Memory B cell (primary cell): ENCODE measurements around the gene HOXB1.
"Not testable (repeated sequence)": the region's sequence is repeated elsewhere in the genome, so short reads cannot be mapped to it uniquely, and the experiment has no call there.

Experiments used
- ATAC-seq: fragments of 150-1000 bp; cut with Tn5 transposase; 2 replicates; pipeline ENCODE4 v1.10.0; 2021; ENCODE audit warnings: low read depth, mild to moderate bottlenecking, moderate library complexity
- DNase-seq, 2 donors: peaks; one replicate each; pipeline ENCODE4 v3.0.0; 2022; ENCODE audit warnings: low spot score in 2 of 2
- H3K27ac Mint-ChIP-seq: one replicate; pipeline ENCODE4 v1.8.0; 2022; ENCODE audit warnings: mild to moderate bottlenecking, moderate library complexity, mixed read lengths
- H3K27me3 Mint-ChIP-seq: one replicate; pipeline ENCODE4 v1.8.0; 2022; ENCODE audit warnings: mixed read lengths
- H3K36me3 Mint-ChIP-seq: one replicate; pipeline ENCODE4 v1.8.0; 2022; ENCODE audit warnings: mild to moderate bottlenecking, mixed read lengths
- H3K4me1 Mint-ChIP-seq: one replicate; pipeline ENCODE4 v1.8.0; 2022; ENCODE audit warnings: mixed read lengths
- H3K4me3 Mint-ChIP-seq: one replicate; pipeline ENCODE4 v1.8.0; 2022; ENCODE audit warnings: mild to moderate bottlenecking, moderate library complexity, mixed read lengths
- H3K9me3 Mint-ChIP-seq: one replicate; pipeline ENCODE4 v1.8.0; 2022; ENCODE audit warnings: mixed read lengths

The HOXB1 gene

DNA sequence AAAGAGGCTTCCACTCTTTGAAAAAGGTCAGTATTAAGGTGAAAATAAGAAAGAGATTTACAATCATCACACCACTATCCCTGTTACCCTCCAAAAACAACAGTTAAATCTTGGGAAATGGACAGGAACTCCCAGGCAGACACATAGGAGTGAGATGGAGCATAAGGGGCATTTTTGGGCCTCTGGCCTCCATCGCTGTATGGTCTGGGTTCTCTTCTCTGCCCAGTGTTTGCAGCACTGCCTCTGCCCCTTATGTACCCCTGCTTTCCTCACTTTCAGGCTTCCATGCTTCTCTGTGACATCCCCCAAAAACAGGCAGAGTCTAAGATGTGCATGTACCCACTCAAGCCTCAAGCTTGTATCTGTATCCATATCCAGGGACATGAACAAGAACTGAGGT is 14.7 kb upstream of the HOXB1 start:
- no peak for DNase-seq
- H3K4me1 Mint-ChIP-seq = peaks cover 14% of the 10 kb centered on the region
- no peak for ATAC-seq
- peaks cover 28% of the 10 kb centered on the region for H3K27me3 Mint-ChIP-seq
- no peaks in the 10 kb centered on the region for H3K9me3 Mint-ChIP-seq
- no peak overlapping the region for H3K4me3 Mint-ChIP-seq
- H3K36me3 Mint-ChIP-seq = no peaks in the 10 kb centered on the region
- no peak overlapping the region for H3K27ac Mint-ChIP-seq

DNA sequence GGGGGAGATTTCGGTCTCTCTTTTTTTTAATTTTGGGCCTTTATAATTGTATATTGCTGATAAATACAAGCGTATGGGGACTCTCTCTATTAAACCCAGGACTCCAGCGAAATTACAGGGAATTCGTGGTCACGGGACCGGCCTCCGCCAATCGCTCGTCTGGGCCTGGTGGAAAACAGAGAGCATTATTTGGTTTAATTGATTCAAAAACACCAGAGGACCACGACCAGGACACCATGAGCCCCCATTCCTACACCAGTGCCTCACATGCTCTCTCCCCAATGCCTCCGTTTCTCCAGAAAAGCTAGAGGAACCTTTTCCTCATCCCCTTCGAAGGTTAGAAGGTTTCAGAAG is 14.2 kb upstream of the HOXB1 start, which contains the start of gene HOXB2:
TSS of gene HOXB2 (minus strand) at position 88 of the 354 bp plus-strand sequence. CDS start 198 bp downstream, outside the sequence.
- Mint-ChIP-seq H3K36me3 (no peaks in the 10 kb centered on the region), H3K4me1 (peaks cover 14% of the 10 kb centered on the region), H3K9me3 (no peaks in the 10 kb centered on the region), H3K27me3 (peaks cover 27% of the 10 kb centered on the region), H3K4me3 (peak within 1 kb of the TSS; percentile 82), H3K27ac (peak within 1 kb of the TSS; percentile 40)
- DNase-seq = no peak
- no peak for ATAC-seq

DNA sequence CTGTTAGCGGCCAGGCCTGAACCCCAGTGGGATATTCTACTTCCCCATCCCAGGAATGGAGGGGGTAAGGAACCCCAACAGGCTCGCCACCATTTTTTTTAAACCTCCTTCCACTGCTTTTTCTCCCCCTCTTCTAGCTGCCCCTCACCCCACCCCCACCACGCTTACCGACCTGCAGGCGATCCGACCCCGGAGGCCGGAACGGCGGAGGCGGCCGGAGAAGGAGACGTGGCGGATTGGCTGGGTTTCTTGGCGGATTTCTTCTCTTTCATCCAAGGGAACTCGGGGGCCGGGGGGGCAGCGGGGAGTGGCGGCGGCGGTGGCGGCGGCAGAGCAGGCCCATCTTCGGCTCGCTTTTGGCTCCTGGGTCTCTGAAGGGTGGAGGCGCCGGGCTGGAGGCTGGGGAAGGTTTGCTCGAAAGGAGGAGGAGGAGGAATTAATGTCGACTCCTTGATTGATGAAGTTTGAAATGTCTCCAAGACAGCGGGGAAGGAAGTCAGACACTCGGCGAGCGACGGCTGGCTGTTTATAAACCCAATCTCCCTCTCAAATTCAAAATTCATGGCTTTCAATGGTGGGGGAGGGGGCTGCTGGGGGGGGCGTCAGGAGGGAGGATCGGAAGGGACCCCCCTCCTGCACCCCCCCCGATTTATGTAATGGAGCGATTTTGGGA is 13.7 kb upstream of the HOXB1 start:
- Mint-ChIP-seq H3K36me3 (no peaks in the 10 kb centered on the region), H3K27ac (peak overlapping the region; percentile 40), H3K27me3 (peaks cover 29% of the 10 kb centered on the region), H3K9me3 (no peaks in the 10 kb centered on the region), H3K4me1 (peaks cover 14% of the 10 kb centered on the region), H3K4me3 (peak overlapping the region; percentile 82)
- DNase-seq (no peak), ATAC-seq (no peak)

DNA sequence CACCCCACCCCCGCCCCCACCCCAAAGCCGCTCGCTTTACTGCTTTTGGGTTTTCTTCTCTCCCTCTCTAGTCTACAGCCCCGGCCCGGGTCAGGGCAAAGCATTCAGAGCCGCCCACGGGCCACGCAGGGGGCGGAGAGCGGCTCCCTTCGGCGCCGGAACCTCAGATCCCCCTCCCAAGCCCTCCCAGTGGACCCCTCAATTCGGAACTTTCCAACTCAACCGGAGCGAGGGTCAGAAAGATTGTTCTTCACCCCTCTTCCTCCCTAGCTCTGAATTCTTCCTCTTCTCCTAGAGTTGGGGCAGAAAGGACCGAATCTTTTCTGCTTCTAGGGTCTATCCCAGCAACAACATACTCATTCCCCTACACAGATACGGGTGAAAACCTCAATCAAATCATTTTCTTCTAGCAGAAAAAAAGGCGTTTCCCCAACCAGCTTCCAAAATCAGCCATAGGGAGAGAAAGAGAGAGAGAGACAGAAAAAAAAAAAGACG is 13.1 kb upstream of the HOXB1 start:
- H3K36me3 Mint-ChIP-seq = no peaks in the 10 kb centered on the region
- peak overlapping the region; percentile 82 for H3K4me3 Mint-ChIP-seq
- H3K27me3 Mint-ChIP-seq = peaks cover 29% of the 10 kb centered on the region
- DNase-seq (no peak), ATAC-seq (no peak)
- H3K27ac Mint-ChIP-seq = peak overlapping the region; percentile 40
- H3K4me1 Mint-ChIP-seq = peaks cover 14% of the 10 kb centered on the region
- H3K9me3 Mint-ChIP-seq = no peaks in the 10 kb centered on the region

DNA sequence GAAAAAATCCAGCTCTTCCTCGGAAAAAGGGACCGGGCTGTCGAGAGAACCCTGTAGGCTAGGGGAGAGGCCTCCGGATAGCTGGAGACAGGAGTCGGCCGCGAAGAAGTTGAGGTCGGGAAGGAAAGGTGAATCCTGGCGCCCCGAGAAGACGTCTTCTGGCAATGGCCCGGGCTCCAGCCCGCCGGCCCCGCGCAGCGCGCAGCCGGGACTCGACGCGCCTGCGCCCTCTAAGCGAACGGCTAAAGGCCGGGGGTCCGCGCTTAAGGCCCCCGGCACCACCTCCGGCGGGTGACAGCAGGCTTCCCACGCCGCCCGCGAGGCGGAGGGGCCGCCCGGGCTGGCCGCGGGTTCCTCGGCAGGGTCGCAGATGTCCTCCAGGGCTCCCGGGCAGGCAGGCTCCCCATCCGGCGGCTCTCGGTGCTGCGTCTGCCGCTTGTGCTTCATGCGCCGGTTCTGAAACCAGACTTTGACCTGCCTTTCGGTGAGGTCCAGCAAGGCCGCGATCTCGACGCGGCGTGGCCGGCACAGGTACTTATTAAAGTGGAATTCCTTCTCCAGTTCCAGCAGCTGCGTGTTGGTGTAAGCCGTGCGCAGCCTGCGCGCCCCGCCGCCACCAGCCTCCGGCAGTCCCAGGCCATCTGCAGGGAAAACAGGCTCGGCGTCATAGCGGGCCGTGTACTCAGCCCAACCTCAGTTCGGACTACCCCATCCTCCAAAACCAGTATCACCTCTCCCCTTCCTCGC is 12.5 kb upstream of the HOXB1 start:
- Mint-ChIP-seq H3K9me3 (no peaks in the 10 kb centered on the region), H3K4me3 (peak overlapping the region; percentile 82), H3K4me1 (peaks cover 14% of the 10 kb centered on the region), H3K27ac (no peak overlapping the region), H3K36me3 (no peaks in the 10 kb centered on the region), H3K27me3 (peaks cover 29% of the 10 kb centered on the region)
- DNase-seq (peak; percentile 38 to 65), ATAC-seq (peak; percentile 67)

DNA sequence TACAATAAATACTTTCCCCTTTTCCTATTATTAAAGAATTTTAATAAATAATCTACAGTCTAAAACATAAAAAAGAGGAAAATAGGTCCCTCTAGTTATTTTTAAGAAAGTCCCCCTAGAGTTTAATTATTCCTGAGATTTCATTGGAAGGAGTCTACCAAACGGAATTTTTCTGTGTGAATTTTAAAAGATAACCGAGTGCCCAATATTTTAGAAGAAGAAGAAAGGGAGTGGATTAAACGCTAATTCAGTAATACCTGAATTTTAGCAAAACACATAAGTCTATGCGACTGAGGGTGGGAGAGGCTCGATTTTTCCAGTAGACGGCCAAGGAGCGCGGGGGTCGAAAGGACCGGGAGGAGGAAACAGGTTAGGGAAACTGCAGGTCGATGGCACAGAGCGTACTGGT is 11.9 kb upstream of the HOXB1 start:
- no peak overlapping the region for H3K27ac Mint-ChIP-seq
- no peak for ATAC-seq
- H3K36me3 Mint-ChIP-seq = no peaks in the 10 kb centered on the region
- no peaks in the 10 kb centered on the region for H3K9me3 Mint-ChIP-seq
- no peak for DNase-seq
- peaks cover 14% of the 10 kb centered on the region for H3K4me1 Mint-ChIP-seq
- peaks cover 27% of the 10 kb centered on the region for H3K27me3 Mint-ChIP-seq
- H3K4me3 Mint-ChIP-seq = peak overlapping the region; percentile 81

DNA sequence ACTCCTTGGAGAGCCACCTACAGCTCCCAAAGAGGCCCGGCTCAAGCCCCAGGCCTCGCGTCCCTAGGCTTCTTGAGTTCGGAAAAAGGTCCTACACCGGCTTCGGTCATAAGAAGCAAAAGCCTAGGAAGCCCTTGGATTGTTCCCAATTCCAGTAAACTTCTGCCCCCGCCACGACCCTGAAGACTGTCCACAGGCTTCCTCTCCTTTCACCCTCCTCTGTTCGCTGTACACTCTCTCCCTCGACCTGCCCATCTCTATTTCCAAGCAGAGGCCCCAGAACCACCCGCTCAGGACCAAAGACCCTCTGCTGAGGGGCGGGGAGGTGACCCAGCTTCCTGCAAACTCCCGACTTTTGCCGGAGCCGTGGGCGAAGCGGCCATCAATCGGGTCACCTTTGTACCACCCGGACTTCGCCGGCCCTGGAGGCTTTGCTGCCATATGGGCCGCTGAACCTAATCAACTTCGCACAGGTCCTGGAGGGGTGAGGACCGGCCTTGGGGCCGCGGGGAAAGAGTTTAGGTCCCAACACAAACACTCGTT is 11.4 kb upstream of the HOXB1 start:
- peak overlapping the region; percentile 84 for H3K4me3 Mint-ChIP-seq
- ATAC-seq (no peak), DNase-seq (no peak)
- H3K9me3 Mint-ChIP-seq = no peaks in the 10 kb centered on the region
- H3K27ac Mint-ChIP-seq = peak overlapping the region; percentile 78
- H3K36me3 Mint-ChIP-seq = no peaks in the 10 kb centered on the region
- peaks cover 29% of the 10 kb centered on the region for H3K27me3 Mint-ChIP-seq
- peaks cover 14% of the 10 kb centered on the region for H3K4me1 Mint-ChIP-seq

DNA sequence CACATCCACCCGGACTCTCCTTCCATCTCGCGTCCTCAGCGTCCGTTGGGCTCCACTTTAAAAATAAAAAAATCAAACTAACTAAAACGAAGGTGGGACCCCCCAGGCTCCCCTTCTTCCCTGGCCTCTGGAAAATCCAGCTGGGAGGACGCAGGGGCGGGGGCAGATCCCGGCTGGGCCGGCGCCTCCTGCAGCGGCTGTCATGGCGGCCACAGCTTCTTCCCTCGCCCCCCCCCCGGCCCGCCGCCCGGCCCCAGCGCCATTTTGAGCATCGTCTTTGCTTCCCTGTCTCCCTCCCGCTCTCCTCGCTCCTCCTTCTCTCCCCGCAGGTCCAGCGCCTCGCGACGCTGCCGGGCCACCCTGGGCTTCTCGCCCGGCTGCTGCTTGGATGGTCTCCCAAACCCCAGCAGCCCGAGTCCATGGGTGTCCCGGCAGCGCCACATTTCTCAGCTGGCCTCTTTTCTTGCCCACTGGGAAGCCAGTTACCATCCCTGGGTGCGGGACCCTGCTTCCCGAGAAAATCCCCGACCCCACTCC is 10.8 kb upstream of the HOXB1 start:
- Mint-ChIP-seq H3K4me1 (peaks cover 14% of the 10 kb centered on the region), H3K9me3 (no peaks in the 10 kb centered on the region), H3K36me3 (no peaks in the 10 kb centered on the region), H3K27me3 (peaks cover 31% of the 10 kb centered on the region), H3K4me3 (peak overlapping the region; percentile 84), H3K27ac (peak overlapping the region; percentile 78)
- DNase-seq (no peak), ATAC-seq (no peak)

DNA sequence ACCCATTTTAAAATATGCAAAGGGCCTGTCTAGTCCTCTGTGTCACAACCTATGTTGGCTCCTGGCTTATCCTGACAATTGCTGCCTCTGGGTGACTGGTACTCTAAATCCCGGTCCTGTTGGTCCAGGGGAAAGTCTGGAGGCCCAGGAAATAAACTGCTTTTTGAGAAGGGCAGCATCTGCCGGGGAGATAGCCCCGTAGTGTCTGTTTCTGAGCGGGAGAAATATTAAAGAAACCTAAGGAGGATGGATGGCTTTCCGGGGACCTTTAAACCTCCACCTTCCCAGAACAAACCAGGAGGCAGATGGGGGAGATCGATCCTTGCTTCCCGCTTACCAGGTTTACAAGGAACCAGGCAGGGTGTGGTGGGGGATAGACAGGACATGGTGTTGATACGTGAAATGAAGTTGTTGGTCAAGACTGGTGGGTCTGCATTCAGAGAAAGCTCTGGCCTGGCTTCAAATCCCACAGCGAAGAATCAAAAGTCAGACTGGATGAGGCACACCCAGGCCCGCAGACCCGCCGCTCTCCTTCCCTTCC is 10.3 kb upstream of the HOXB1 start:
- no peak for ATAC-seq
- Mint-ChIP-seq H3K27me3 (peaks cover 25% of the 10 kb centered on the region), H3K27ac (no peak overlapping the region), H3K36me3 (no peaks in the 10 kb centered on the region), H3K4me1 (peaks cover 14% of the 10 kb centered on the region), H3K4me3 (peak overlapping the region; percentile 84), H3K9me3 (no peaks in the 10 kb centered on the region)
- DNase-seq = no peak

DNA sequence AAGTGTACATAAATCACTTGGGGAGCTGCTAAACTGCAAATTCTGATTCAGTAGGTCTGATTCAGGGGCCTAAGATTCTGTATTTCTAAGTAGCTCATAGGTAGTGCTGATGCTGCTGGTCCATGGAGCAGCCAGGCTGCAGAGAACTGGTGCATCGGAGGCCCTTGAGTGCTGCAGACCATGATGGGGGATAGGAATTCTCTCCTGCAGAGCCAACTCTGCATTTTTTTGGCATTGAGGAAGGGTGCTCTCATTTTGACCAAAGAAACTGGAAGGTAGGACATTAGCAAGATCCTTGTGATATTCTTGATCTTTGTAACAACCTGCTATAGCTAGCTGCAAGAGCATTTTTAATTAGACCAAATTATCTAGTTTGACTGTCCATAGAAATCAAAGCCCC is 9.4 kb upstream of the HOXB1 start:
- Mint-ChIP-seq H3K36me3 (no peaks in the 10 kb centered on the region), H3K9me3 (no peaks in the 10 kb centered on the region), H3K4me1 (peaks cover 14% of the 10 kb centered on the region), H3K27me3 (peaks cover 25% of the 10 kb centered on the region), H3K4me3 (no peak overlapping the region), H3K27ac (no peak overlapping the region)
- no peak for DNase-seq
- ATAC-seq = no peak

DNA sequence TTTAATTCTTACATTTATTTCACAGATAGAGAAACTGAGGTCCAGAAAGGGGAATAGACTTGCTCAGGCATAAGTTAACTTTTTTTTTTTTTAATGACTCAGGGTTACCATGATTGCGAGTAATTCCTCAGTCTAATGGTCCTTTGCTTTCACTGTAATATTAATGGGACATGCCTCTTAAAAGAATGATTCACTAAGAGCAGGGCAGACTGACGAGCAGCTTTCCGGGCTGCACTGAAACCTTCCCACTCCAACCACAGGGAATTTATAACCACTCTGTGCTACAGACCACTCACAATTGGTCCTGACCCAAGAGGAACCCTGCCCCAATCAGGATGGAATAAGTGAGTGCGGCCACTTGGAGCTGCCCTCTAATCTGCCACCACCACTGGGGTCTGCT is 8.4 kb upstream of the HOXB1 start:
- ATAC-seq = no peak
- no peaks in the 10 kb centered on the region for H3K36me3 Mint-ChIP-seq
- H3K4me1 Mint-ChIP-seq = peaks cover 14% of the 10 kb centered on the region
- H3K27me3 Mint-ChIP-seq = peaks cover 23% of the 10 kb centered on the region
- H3K9me3 Mint-ChIP-seq = no peaks in the 10 kb centered on the region
- no peak for DNase-seq
- H3K4me3 Mint-ChIP-seq = no peak overlapping the region
- no peak overlapping the region for H3K27ac Mint-ChIP-seq

DNA sequence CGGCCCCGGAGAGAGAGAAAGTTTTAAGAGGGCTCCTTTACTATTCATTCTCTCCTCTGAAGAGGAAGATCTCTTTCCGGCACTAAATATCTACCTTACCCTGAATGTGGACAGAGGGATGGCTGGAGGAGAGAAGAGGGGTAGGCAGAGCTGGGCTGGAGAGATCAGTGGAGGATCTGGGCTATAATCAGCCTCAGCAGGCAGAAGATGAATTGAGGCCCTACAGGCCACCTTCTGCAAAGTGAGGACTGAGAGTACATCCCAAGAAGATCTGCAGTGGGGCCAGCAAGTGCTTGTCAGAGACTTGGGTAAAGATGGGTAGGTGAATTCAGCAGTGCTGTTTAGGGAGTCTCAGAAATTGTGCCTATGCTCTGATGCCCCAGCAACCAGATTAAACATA is 6.5 kb upstream of the HOXB1 start:
- Mint-ChIP-seq H3K4me1 (peaks cover 7% of the 10 kb centered on the region), H3K9me3 (no peaks in the 10 kb centered on the region)

DNA sequence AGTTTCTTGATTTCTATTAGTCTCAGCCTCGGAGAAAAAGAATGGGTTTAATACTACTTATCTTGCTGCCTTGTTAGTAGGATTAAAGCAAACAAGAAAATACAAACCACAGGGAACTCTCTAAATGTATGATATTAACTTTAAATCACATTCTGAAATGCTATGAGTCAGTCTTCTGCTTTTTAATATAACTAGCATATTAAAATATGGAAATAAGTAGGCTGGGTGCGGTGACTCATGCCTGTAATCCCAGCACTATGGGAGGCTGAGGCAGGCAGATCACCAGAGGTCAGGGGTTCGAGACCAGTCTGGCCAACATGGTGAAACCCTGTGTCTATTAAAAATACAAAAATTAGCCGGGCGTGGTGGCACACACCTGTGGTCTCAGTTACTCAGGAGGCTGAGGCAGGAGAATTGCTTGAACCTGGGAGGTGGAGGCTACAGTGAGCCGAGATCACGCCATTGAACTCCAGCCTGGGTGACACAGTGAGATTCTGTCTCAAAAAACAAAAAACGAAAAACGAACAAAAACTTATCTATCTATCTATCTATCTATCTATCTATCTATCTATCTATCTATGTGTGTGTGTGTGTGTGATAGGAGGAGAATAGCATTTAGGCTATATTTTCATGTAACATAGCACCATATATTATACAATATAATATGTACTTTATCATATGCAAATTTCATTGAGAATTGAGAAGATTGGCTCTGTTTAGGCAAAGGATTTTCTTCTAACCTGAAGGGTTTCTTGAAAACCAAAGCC is 5.2 kb upstream of the HOXB1 start:
- not testable (repeated sequence) for DNase-seq, H3K4me3 Mint-ChIP-seq, H3K4me1 Mint-ChIP-seq, H3K9me3 Mint-ChIP-seq, H3K36me3 Mint-ChIP-seq, ATAC-seq, H3K27ac Mint-ChIP-seq
- H3K27me3 Mint-ChIP-seq = peaks cover 10% of the 10 kb centered on the region

More for the DNA sequence above, 6.5 kb upstream of the HOXB1 start:
- Mint-ChIP-seq H3K27ac (no peak overlapping the region), H3K27me3 (peaks cover 16% of the 10 kb centered on the region), H3K4me3 (no peak overlapping the region), H3K36me3 (no peaks in the 10 kb centered on the region)
- DNase-seq (no peak), ATAC-seq (no peak)
